NCI-H510A treated with DMSO at 0.1 percent for 48 hours (cell line): ENCODE measurements around the gene XRCC4.
"Not testable (repeated sequence)": the region's sequence is repeated elsewhere in the genome, so short reads cannot be mapped to it uniquely, and the experiment has no call there.

ENCODE experiments used
- DNase-seq: peaks from one replicate; lab custom pipeline; 2025; lab: John Stamatoyannopoulos, UW

XRCC4 gene

DNA sequence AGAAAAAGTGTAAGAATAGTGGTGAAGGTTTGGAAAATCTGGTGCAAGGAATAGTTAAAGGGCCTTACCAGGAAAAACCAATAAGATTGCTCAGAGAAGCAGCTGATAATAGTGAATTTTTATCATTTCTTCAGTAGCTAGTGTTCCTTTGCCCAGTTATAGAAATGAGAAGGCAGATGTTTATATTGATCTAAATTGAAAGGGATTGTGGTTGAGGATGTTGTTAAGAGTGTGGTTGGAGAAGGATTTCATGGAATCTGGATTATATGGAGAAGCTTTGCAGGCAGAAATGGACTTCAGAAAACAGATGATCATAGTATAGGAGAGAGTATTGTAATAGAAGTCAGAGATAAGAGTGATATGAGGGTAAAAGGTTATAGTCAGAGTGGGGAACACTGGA is 102.6 kb downstream of the XRCC4 start:
- DNase-seq, result no peak

GRCh38 chr5:83184534-83184933 is 107.2 kb downstream of the XRCC4 start:
- DNase-seq, result no peak

DNA sequence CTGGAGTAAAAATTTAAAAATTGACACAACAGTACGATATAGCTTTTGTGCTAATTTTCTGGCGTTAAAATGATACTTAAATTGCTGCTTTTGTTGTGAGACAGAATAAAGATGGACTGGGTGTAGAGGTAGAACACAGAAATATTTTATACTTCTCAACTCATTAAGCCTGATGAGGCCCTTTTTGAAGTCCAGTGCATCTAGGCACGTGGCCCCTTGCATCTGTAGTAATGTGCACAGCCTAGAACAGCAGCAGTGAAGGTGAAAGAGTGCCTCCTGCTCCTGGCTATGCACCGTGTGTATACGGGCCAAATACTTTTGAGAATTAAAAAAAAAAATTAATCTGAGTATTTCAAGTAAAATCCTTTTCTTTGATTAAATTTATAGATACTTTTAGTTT is 115.6 kb downstream of the XRCC4 start:
- no peak for DNase-seq

DNA sequence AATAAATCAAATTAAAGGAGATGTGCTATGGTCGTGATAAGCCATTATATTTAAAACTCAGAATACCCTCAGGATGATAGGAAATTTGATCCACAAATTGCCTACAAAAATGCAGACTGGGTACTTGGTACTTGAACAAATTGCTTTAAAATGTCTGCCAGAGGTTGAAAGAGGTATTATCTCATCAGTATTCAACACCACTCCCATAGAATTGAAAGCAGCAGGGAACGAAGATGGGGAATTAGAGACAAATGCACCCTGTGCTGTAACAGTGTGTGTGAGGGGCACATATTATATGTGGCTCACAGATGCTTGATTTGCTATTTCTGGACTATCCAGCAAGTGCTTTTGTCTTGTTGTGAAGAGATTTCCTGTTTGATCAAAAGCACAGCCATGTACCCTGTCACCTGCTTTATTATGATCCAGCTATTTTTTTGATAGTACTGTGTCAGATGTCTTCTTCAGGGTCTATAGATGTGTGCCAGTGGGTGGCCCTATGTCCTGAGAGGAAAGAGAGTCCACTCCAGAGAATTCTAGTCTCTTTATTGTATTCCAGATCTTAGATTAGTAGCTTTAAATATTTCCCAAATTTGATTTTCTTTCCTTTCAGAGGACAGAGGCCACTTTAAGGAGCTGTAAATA is 120.1 kb downstream of the XRCC4 start:
- peak; percentile 13 for DNase-seq

- DNase-seq, result no peak
These were observed 121.8 kb downstream of the XRCC4 start for GRCh38 chr5:83199126-83199525.

DNA sequence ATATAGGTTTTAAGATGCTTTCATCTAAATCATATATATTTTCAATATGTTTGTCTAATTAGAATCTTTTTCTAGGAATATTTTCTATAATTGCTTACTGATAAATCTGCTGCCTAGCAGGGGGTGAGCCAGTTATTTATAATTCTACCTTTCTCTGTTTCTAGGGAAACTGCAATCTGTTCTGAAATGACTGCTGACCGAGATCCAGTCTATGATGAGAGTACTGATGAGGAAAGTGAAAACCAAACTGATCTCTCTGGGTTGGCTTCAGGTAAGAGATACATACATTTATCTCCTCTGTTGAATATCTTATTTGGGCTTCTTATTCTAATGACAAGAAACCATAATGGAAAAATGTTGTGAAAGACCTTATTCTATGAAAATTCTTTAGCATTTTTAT is 127.3 kb downstream of the XRCC4 start:
- DNase-seq, result no peak

- no peak for DNase-seq
These were observed 132.6 kb downstream of the XRCC4 start for GRCh38 chr5:83209963-83210362.

GRCh38 chr5:83219077-83219476 is 141.7 kb downstream of the XRCC4 start:
- DNase-seq, result no peak

GRCh38 chr5:83219495-83219894 is 142.1 kb downstream of the XRCC4 start:
- DNase-seq, result no peak

- no peak for DNase-seq
These were observed 143.0 kb downstream of the XRCC4 start for GRCh38 chr5:83220331-83220730.

DNA sequence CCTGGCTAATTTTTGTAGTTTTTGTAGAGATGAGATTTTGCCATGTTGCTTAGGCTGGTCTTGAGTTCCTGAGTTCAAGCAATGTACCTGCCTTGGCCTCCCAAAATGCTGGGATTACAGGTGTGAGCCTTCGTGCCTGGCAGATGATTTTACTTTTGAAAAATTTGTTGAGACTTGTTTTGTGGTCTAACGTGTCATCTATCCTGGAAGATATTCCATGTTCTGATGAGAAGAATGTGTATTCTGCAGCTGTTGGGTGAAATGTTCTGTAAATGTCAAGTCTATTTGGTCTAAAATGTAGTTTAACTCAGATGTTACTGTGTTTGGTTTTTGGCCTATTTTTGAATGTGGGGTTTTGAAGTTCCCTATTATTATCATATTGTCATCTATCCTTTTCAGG is 145.6 kb downstream of the XRCC4 start:
- DNase-seq, result no peak

DNA sequence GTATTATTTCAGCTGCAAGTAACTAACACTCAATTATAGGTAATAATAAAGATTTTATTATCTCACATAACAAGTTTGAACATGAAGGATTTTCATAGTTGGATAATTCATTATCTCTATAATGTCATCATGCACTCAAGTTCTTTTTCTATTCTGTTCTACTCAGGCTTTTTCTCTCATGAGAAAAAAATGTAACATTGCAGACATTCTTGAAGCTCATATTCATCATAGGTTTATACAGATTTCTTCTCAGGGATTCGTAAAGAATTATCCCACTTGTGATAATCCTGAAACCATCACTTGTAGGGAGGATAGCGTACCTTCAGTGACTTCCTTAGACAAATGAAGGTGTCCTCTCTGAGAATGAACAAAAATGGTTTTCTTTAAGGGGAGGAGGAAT is 150.3 kb downstream of the XRCC4 start:
- DNase-seq, result no peak

- DNase-seq, result no peak
These were observed 153.2 kb downstream of the XRCC4 start for GRCh38 chr5:83230511-83230910.

DNA sequence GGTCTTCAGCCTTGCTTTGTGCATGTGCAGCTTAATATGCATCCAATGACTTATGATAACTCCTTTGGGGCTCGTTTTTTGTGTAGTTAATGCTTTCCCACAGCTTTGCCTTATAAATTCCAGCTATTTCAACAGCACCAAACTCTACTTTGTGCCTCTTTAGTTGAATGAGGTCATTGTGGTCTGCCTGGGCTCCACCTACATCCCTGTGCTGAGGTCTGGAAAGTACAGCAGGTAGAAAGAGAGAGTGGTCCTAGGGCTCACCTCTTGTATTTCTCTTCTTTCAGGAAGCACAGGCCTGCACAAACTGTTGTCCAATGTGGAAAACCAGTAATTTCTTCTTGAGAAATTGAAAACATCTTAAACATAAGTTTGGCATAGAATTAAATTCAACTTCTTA is 167.2 kb downstream of the XRCC4 start:
- no peak for DNase-seq

DNA sequence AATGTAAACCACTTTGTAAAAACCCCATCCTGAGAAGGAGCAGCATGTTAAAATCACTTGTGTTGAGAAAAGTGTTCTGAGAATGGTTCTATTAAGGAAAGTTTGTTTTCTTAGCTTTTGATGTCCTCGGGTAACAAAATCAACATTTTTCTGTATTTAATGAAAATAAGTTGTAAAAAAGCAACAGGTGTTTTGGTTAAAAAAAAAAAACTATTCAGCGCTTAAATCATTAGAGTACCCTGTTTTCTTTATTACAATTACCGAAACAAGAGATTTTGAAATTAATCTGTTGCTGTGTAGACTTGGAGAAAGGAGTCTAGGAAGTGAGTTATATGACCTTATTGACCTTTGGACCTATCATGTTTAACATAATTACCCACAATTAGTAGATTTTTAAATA is 167.7 kb downstream of the XRCC4 start:
- DNase-seq, result no peak

DNA sequence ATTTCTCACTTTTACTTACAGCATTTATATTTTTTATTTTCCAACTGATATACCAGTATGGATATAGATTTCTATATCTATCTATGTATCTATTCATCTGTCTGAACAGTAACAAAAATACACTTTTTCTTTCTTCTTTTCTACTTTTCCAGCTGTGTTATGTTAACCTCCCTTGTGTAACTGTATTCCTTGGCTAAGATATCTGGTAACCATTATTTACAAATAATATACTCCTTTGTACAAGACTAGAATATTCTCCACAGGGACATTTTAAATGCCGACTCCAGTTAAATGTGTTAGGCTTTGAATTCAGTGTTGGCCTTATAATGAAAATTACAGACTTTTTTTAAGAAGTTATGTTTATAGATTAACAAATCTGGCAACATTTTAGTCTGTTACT is 168.7 kb downstream of the XRCC4 start:
- no peak for DNase-seq

GRCh38 chr5:83249156-83249555 is 171.8 kb downstream of the XRCC4 start:
- DNase-seq, result no peak

- no peak for DNase-seq
These were observed 174.5 kb downstream of the XRCC4 start for GRCh38 chr5:83251849-83252248.

GRCh38 chr5:83253720-83254119 is 176.4 kb downstream of the XRCC4 start:
- DNase-seq, result no peak

DNA sequence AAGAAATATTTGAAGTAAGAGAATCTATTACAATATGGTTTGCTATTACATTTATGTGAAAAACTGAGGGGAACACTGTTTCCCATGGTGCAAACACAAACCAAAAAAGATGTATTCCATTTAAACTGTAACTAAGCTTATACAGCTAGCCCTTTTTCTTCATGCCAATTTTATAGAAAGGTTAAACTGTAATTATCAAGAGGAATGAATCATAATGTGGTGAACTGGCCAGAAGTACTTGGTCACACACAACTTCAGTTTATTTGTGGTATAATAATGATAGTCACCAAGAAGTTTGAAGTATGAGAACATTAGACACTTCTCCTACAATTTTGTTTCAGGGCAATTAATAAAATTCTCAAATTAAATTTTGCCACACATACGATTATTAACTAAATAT is 177.9 kb downstream of the XRCC4 start:
- no peak for DNase-seq

DNA sequence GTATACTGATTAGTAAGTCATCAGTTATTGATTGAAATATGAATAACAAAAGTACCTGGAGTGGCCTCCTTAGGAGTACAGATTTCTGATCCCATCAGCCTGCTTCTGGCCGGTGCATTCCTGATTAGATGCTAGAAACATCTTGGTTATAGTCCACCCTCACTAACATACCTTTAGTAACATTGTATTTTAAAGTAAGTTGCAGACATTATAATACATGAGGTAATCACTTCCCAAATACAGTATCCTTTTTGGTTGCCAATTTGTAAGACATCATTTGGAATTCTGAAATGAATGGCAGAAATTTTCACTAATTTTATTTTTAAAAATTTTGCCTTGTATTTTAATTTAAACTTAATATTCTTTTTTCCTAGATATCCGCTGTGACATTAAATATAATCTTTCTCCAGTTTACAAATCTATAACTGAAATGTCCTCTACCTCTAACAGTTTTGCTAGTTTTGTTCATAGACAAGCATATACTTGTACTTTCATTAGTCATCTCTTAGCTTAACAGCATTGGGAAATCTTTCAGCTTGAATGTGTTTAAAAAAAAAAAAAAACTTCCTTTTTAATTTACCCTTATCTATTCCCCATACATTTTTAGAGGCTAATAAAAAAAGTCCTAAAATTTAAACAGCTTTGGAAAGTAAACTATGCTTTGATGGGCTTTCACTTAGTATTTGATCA is 178.9 kb downstream of the XRCC4 start:
- DNase-seq, result no peak

GRCh38 chr5:83257684-83258083 is 180.3 kb downstream of the XRCC4 start:
- DNase-seq, result not testable (repeated sequence)

- DNase-seq, result peak; percentile 54
These were observed 188.0 kb downstream of the XRCC4 start for GRCh38 chr5:83265318-83265717.

- no peak for DNase-seq
These were observed 193.0 kb downstream of the XRCC4 start for GRCh38 chr5:83270311-83270710.
